ENCODE data around the gene EXOC1.

DNA sequence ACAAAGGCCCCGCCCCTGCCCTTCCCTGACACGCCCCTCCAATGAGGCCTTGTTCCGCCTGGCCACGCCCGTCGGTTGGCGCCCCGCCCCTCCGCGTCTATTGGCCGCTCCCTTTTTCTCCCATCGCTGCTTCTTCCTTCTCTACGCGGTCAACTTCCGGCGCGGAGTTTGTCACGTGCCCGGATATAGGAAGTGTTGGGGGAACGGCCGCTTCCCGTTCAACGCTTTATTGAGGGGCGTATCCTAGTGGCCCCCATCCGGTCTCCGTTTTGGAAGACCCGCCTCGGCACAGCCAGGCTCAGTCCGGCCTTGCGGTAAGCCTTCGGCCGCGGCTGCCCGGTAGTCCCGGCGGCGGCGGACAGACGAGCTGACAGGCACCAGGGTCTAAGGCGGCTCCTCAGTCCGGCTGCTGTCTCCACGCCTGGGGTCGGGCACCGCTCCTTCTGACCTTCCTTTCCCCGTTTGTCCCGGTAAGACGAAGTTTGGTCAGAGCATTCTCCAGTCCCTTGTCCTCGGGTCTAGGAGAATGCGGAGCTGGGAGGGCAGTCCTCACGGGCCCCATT lies at the start of gene EXOC1:
- TF ChIP-seq, protein P1, sequence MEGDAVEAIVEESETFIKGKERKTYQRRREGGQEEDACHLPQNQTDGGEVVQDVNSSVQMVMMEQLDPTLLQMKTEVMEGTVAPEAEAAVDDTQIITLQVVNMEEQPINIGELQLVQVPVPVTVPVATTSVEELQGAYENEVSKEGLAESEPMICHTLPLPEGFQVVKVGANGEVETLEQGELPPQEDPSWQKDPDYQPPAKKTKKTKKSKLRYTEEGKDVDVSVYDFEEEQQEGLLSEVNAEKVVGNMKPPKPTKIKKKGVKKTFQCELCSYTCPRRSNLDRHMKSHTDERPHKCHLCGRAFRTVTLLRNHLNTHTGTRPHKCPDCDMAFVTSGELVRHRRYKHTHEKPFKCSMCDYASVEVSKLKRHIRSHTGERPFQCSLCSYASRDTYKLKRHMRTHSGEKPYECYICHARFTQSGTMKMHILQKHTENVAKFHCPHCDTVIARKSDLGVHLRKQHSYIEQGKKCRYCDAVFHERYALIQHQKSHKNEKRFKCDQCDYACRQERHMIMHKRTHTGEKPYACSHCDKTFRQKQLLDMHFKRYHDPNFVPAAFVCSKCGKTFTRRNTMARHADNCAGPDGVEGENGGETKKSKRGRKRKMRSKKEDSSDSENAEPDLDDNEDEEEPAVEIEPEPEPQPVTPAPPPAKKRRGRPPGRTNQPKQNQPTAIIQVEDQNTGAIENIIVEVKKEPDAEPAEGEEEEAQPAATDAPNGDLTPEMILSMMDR (conservative IDR thresholded peaks at IDR 0.05; ENCODE audit: low read length) = no peak
- TF ChIP-seq EZH2phosphoT487 (IDR thresholded peaks at IDR 0.05; ENCODE audit: borderline replicate concordance, low read depth, low read length) = no peak
